SU-DHL-6 (cell line): Measurements from ENCODE around the gene ITGA6.

Experiments
- H2AFZ ChIP-seq: fragments of 200-600 bp; sonication (generic); 2 replicates; pipeline ENCODE4 v1.6.1; 2014; ENCODE audit warnings: low read depth, mild to moderate bottlenecking, moderate library complexity, mixed read lengths, antibody characterized with exemption, low read length; ENCODE audit not compliant: severe bottlenecking
- H3F3A ChIP-seq: fragments of 200-600 bp; shearing (Covaris generic); 2 replicates; pipeline ENCODE4 v1.6.0; 2016; ENCODE audit warnings: antibody characterized with exemption, mild to moderate bottlenecking; ENCODE audit not compliant: insufficient read depth
- H3K27ac ChIP-seq: fragments of 200-600 bp; sonication (generic); 2 replicates; pipeline ENCODE4 v1.5.1; 2016; ENCODE audit warnings: low read depth, mild to moderate bottlenecking, low read length, moderate library complexity, mixed read lengths
- H3K27me3 ChIP-seq: fragments of 200-600 bp; sonication (generic), shearing (Covaris generic); 2 replicates; pipeline ENCODE4 v1.6.0; 2014; ENCODE audit warnings: mild to moderate bottlenecking, low read length
- H3K36me3 ChIP-seq: fragments of 200-600 bp; sonication (generic); 2 replicates; pipeline ENCODE4 v1.6.1; 2014; ENCODE audit warnings: mild to moderate bottlenecking, low read length, mixed read lengths
- H3K4me2 ChIP-seq: fragments of 300-600, 200-600 bp; shearing (Covaris generic), sonication (generic); 2 replicates; pipeline ENCODE4 v1.6.0; 2014; ENCODE audit warnings: low read length, low read depth, mild to moderate bottlenecking; ENCODE audit not compliant: poor library complexity, severe bottlenecking
- H3K4me3 ChIP-seq: fragments of 200-600 bp; sonication (generic); 2 replicates; pipeline ENCODE4 v1.5.1; 2014; ENCODE audit warnings: antibody characterized with exemption, low read length, mild to moderate bottlenecking, mixed read lengths; ENCODE audit not compliant: insufficient read depth, poor library complexity, severe bottlenecking
- H3K79me2 ChIP-seq: fragments of 200-600 bp; sonication (generic); 2 replicates; pipeline ENCODE4 v1.6.1; 2014; ENCODE audit warnings: mild to moderate bottlenecking, low read length, moderate library complexity; ENCODE audit not compliant: insufficient read depth
- H3K9ac ChIP-seq: fragments of 200-600 bp; sonication (generic); 2 replicates; pipeline ENCODE4 v1.7.0; 2014; ENCODE audit warnings: mild to moderate bottlenecking, low read length
- H3K9me2 ChIP-seq: fragments of 200-600 bp; sonication (generic); replicated peaks from 2 replicates; pipeline ENCODE4 v1.6.1; 2014; ENCODE audit warnings: low read length; ENCODE audit not compliant: insufficient read depth
- H3K9me3 ChIP-seq: fragments of 200-600 bp; sonication (generic); 2 replicates; pipeline ENCODE4 v1.6.1; 2014; ENCODE audit warnings: low read length, mixed read lengths; ENCODE audit not compliant: insufficient read depth
- H4K20me1 ChIP-seq: fragments of 200-600 bp; sonication (generic); 2 replicates; pipeline ENCODE4 v1.6.1; 2014; ENCODE audit warnings: low read depth, mild to moderate bottlenecking, antibody characterized with exemption, low read length, moderate library complexity, mixed read lengths
- EZH2phosphoT487 ChIP-seq: fragments of 200-600 bp; sonication (generic), shearing (Covaris generic); conservative IDR thresholded peaks from 2 replicates; pipeline ENCODE4 v1.6.1; 2018; ENCODE audit warnings: mild to moderate bottlenecking, antibody characterized with exemption, low read length, moderate library complexity, mixed read lengths
- TF ChIP-seq, protein P1 (sequence below): fragments of 200-600 bp; sonication (generic); IDR thresholded peaks from one replicate; pipeline ENCODE4 v1.5.1; 2017; ENCODE audit warnings: antibody characterized with exemption, mild to moderate bottlenecking, low read length, moderate library complexity; ENCODE audit not compliant: insufficient read depth, poor library complexity, severe bottlenecking

The ITGA6 gene

DNA sequence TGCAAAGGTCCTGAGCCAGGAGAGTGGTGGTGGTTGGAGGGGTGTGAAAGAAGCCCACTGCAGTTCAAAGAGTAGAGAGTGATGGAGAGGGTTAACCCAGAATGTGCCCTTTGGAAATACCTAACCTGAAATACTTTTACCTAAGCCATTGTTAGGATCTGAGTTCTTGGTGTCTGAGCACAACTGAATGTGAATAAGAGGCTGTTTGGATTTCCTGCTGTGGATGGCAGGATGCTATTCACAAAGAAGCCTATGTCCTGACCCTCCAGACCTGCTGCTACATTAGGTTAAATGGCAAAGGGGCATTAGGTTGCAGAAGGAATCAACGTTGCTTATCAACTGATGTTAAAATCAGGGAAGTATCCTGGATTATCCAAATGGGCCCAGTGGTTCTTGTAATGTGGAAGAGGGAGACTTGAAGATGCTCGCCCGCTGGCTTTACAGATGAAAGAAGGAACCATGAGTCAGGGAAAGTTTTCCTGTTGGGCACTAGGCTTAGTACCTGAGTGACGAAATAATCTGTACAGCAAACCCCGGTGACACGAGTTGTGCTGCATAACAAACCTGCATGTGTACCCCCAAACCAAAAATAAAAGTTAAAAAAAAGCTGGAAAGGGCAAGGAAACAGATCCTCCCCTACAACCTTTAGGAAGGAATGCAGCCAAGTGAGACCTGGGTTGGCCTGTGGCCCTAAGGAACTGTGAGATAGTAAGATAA lies 27.2 kb downstream of the ITGA6 start:
- no peak overlapping the region for H3K4me3 ChIP-seq
- H2AFZ ChIP-seq: no peak overlapping the region
- no peaks in the 10 kb centered on the region for H4K20me1 ChIP-seq
- no peaks in the 10 kb centered on the region for H3K9me3 ChIP-seq
- no peaks in the 10 kb centered on the region for H3K79me2 ChIP-seq
- H3K36me3 ChIP-seq: no peaks in the 10 kb centered on the region
- no peak overlapping the region for H3K27ac ChIP-seq
- no peak overlapping the region for H3K4me2 ChIP-seq
- H3K9me2 ChIP-seq: no peaks in the 10 kb centered on the region
- no peak for TF ChIP-seq EZH2phosphoT487
- TF ChIP-seq, protein P1, sequence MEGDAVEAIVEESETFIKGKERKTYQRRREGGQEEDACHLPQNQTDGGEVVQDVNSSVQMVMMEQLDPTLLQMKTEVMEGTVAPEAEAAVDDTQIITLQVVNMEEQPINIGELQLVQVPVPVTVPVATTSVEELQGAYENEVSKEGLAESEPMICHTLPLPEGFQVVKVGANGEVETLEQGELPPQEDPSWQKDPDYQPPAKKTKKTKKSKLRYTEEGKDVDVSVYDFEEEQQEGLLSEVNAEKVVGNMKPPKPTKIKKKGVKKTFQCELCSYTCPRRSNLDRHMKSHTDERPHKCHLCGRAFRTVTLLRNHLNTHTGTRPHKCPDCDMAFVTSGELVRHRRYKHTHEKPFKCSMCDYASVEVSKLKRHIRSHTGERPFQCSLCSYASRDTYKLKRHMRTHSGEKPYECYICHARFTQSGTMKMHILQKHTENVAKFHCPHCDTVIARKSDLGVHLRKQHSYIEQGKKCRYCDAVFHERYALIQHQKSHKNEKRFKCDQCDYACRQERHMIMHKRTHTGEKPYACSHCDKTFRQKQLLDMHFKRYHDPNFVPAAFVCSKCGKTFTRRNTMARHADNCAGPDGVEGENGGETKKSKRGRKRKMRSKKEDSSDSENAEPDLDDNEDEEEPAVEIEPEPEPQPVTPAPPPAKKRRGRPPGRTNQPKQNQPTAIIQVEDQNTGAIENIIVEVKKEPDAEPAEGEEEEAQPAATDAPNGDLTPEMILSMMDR: no peak
- H3K27me3 ChIP-seq: no peaks in the 10 kb centered on the region
- H3F3A ChIP-seq: no peaks in the 10 kb centered on the region
- H3K9ac ChIP-seq: no peak overlapping the region

DNA sequence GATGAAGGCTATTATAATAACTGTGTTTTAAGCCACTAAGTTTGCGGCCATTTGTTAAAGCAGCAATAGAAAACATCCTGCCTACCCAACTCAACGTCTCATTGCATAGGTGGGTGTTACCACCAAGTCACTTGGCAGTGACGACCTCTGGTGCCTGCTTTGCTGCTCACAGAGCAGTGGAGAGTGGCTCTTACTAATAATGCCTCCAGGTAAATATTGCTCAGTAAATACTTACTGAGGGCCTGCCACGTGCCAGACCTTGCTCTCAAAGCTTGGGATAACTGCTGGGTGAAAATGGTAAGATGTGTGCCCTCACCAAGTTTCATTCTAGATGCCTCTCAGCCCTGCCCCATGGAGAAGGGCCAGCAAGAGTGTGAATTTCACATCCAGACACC lies 27.7 kb downstream of the ITGA6 start:
- H3F3A ChIP-seq: no peaks in the 10 kb centered on the region
- no peaks in the 10 kb centered on the region for H3K27me3 ChIP-seq
- TF ChIP-seq EZH2phosphoT487: no peak
- TF ChIP-seq, protein P1: no peak
- no peak overlapping the region for H3K27ac ChIP-seq
- no peaks in the 10 kb centered on the region for H3K9me2 ChIP-seq
- H3K36me3 ChIP-seq: no peaks in the 10 kb centered on the region
- H4K20me1 ChIP-seq: no peaks in the 10 kb centered on the region
- no peaks in the 10 kb centered on the region for H3K79me2 ChIP-seq
- no peaks in the 10 kb centered on the region for H3K9me3 ChIP-seq
- H3K4me2 ChIP-seq: no peak overlapping the region
- H3K4me3 ChIP-seq: no peak overlapping the region
- H2AFZ ChIP-seq: no peak overlapping the region
- no peak overlapping the region for H3K9ac ChIP-seq

DNA sequence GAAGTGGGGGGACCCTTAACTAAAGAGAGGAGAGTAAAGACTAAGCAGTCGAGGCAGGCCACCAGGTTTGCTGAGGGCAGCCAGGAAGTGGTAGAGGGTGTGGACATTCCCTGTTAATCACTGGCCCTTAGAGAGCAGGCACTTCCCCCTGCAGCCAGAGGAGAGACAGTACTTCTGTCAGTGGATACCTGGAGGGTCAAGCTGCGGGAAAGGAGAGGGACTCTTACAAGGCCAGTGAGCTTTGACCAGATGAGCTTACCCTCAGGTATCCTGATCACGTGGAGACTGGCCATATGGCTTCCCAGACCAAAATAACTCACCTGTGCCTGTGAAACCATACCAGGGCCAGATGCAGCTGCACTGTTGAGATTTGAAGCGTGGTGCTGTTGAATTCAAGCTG lies 28.6 kb downstream of the ITGA6 start:
- no peak for TF ChIP-seq EZH2phosphoT487
- H3K4me2 ChIP-seq: no peak overlapping the region
- H2AFZ ChIP-seq: no peak overlapping the region

DNA sequence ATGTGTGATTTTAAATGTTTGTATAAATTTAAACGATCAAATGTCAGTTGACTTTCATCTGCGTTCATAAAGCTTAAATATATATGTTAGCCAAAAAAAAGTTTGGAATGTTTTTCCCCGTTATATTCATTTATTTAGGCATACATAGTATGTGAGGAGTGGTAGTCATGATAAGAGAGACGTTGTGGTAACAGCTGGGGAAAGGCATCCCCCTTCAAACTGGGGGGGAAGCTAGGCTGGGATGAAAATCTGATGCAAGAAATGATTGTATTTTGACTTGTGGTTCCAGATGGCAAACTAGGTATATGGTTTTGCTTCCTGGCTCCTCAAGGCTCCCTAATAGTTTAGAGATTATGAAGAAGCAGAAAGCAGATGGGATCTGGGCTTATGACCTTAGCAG lies 30.1 kb downstream of the ITGA6 start:
- H3K79me2 ChIP-seq: no peaks in the 10 kb centered on the region
- no peaks in the 10 kb centered on the region for H3K27me3 ChIP-seq

More for the DNA sequence above, 28.6 kb downstream of the ITGA6 start:
- Histone ChIP-seq H3K4me3 (no peak overlapping the region), H3K9me2 (no peaks in the 10 kb centered on the region), H3K79me2 (no peaks in the 10 kb centered on the region), H3K27ac (no peak overlapping the region), H3K27me3 (no peaks in the 10 kb centered on the region), H4K20me1 (no peaks in the 10 kb centered on the region), H3F3A (no peaks in the 10 kb centered on the region), H3K36me3 (no peaks in the 10 kb centered on the region), H3K9ac (no peak overlapping the region), H3K9me3 (no peaks in the 10 kb centered on the region)

More for the DNA sequence above, 30.1 kb downstream of the ITGA6 start:
- H3K4me3 ChIP-seq: no peak overlapping the region
- H3K9ac ChIP-seq: no peak overlapping the region
- no peak overlapping the region for H3K27ac ChIP-seq
- H3K9me3 ChIP-seq: no peaks in the 10 kb centered on the region
- H3F3A ChIP-seq: no peaks in the 10 kb centered on the region
- H4K20me1 ChIP-seq: no peaks in the 10 kb centered on the region
- H3K36me3 ChIP-seq: no peaks in the 10 kb centered on the region
- H2AFZ ChIP-seq: no peak overlapping the region
- no peak overlapping the region for H3K4me2 ChIP-seq
- TF ChIP-seq, protein P1: no peak
- no peak for TF ChIP-seq EZH2phosphoT487
- H3K9me2 ChIP-seq: no peaks in the 10 kb centered on the region
